ENCODE data around the gene GAGE10. TPM values are rescaled to one million over a fixed set of nuclear protein-coding genes. Genes with fewer than 3 reads are reported as not detected.
"Not testable (repeated sequence)": the region's sequence is repeated elsewhere in the genome, so short reads cannot be mapped to it uniquely, and the experiment has no call there.

GAGE10 gene
- total RNA-seq, 1 experiment from 2014 or later, result not detected

DNA sequence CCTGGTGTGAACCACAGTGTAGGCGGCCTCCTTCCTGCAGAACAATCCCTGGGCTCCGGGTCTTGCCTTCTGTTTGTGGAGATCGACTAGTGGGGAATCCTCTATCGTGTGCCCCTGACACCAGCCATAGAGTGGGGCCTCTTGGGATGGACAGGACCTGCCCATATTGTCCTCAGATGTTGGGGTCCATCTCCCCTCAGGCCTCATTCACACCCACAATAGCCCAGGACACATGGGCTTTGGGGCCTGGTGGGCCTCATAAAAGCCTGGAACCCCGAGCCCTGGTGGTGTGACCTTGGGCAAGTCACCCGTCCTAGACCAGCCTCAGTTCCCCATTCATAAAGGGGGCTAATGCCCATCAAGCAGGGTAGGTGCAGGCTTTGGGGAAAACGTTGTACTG, 13.2 kb upstream of the GAGE10 start:
- Mint-ChIP-seq H3K4me1 (ENCODE audit: low read depth, unreplicated experiment) (peaks cover 6% of the 10 kb centered on the region), H3K4me3 (ENCODE audit: unreplicated experiment) (no peak overlapping the region), H3K9me3 (ENCODE audit: unreplicated experiment) (no peaks in the 10 kb centered on the region), H3K36me3 (ENCODE audit: insufficient read depth, unreplicated experiment) (no peaks in the 10 kb centered on the region), H3K27ac (ENCODE audit: unreplicated experiment) (no peak overlapping the region), H3K27me3 (ENCODE audit: insufficient read depth, unreplicated experiment) (no peaks in the 10 kb centered on the region)
- H3K27me3 ChIP-seq (replicated peaks; ENCODE audit: control insufficient read depth, insufficient read depth, low read length), result no peaks in the 10 kb centered on the region
- ChIA-PET POLR2A (no interaction called here), CTCF (no interaction called here)
- H3K9me3 ChIP-seq, result no peaks in the 10 kb centered on the region
- no peak overlapping the region for H3K4me3 ChIP-seq (ENCODE audit: low read depth, low read length)
- intact Hi-C loops (cut with micrococcal nuclease; ENCODE audit: unreplicated experiment), result loop anchor here (10.0 kb wide), 1 partner anchor 465 kb away; no protein-coding TSS in a partner anchor
- H3K36me3 ChIP-seq (ENCODE audit: control insufficient read depth, insufficient read depth, low read length), result no peaks in the 10 kb centered on the region
- no peaks in the 10 kb centered on the region for H3K4me1 ChIP-seq
- TF ChIP-seq CTCF (IDR thresholded peaks at IDR 0.05; ENCODE audit: insufficient read depth in 1 of 2, low read depth in 1 of 2, low read length in 1 of 2, severe bottlenecking in 1 of 2, unreplicated experiment in 1 of 2), result no peak
- BruUV-seq (replicated peaks), result no TSS peak
- no peak for DNase-seq

DNA sequence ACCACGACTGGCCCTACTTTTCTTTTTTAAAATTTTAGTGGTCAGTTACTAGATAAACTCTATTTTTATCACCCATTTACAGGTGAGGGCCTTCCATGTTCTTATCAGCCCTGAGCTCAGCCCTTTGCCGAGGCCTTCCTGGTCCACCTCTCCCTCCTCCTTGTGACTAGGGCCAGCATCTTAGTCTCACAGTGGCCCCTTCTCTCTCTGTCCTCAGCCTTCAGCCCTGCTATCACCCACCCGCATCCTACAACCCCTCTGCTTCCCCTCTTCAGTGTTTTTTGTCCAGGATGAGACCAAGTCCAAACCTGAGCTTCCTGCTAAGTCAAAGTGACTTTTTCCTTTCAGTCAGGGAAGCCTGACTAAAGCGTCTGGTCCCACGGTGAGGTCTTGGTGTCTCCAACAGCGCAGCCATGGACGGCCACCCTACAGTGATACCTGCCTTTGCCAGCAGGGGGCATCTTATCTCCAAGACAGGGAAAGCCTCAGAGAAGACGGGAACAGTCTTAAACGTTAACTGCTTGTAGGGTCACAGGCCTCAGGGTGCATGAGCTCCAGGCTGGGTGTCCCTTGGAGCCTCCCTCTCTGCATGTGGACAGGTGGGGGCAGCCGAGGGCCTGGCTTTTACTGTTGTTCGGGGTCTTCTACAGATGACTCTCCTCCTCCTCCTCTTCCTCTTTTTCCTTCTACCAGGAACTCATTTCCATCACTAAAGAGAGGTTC, 11.7 kb upstream of the GAGE10 start:
- H3K27ac Mint-ChIP-seq (ENCODE audit: unreplicated experiment), result no peak overlapping the region
- no peaks in the 10 kb centered on the region for H3K36me3 Mint-ChIP-seq (ENCODE audit: insufficient read depth, unreplicated experiment)
- Histone ChIP-seq H3K27me3 (replicated peaks; ENCODE audit: control insufficient read depth, insufficient read depth, low read length) (no peaks in the 10 kb centered on the region), H3K4me3 (ENCODE audit: low read depth, low read length) (no peak overlapping the region), H3K4me1 (no peaks in the 10 kb centered on the region), H3K9me3 (no peaks in the 10 kb centered on the region), H3K36me3 (ENCODE audit: control insufficient read depth, insufficient read depth, low read length) (no peaks in the 10 kb centered on the region)
- peak; percentile 52 to 54 for TF ChIP-seq CTCF (IDR thresholded peaks at IDR 0.05; ENCODE audit: insufficient read depth in 1 of 2, low read depth in 1 of 2, low read length in 1 of 2, severe bottlenecking in 1 of 2, unreplicated experiment in 1 of 2)
- POLR2A ChIA-PET, result no interaction called here
- no peaks in the 10 kb centered on the region for H3K9me3 Mint-ChIP-seq (ENCODE audit: unreplicated experiment)
- peak; percentile 51 to 68 for DNase-seq
- peaks cover 6% of the 10 kb centered on the region for H3K4me1 Mint-ChIP-seq (ENCODE audit: low read depth, unreplicated experiment)
- peaks cover 4% of the 10 kb centered on the region for H3K27me3 Mint-ChIP-seq (ENCODE audit: insufficient read depth, unreplicated experiment)
- BruUV-seq (replicated peaks), result no TSS peak
- CTCF ChIA-PET, result interaction anchor here (0.6 to 1.6 kb wide), 5 partner anchors 11 to 551 kb away, joined by 3 to 6 read pairs (median 5); no protein-coding TSS in a partner anchor
- no peak overlapping the region for H3K4me3 Mint-ChIP-seq (ENCODE audit: unreplicated experiment)
- intact Hi-C loops (cut with micrococcal nuclease; ENCODE audit: unreplicated experiment), result loop anchor here (1.0 to 10.0 kb wide), 2 partner anchors 463 to 547 kb away; no protein-coding TSS in a partner anchor

DNA sequence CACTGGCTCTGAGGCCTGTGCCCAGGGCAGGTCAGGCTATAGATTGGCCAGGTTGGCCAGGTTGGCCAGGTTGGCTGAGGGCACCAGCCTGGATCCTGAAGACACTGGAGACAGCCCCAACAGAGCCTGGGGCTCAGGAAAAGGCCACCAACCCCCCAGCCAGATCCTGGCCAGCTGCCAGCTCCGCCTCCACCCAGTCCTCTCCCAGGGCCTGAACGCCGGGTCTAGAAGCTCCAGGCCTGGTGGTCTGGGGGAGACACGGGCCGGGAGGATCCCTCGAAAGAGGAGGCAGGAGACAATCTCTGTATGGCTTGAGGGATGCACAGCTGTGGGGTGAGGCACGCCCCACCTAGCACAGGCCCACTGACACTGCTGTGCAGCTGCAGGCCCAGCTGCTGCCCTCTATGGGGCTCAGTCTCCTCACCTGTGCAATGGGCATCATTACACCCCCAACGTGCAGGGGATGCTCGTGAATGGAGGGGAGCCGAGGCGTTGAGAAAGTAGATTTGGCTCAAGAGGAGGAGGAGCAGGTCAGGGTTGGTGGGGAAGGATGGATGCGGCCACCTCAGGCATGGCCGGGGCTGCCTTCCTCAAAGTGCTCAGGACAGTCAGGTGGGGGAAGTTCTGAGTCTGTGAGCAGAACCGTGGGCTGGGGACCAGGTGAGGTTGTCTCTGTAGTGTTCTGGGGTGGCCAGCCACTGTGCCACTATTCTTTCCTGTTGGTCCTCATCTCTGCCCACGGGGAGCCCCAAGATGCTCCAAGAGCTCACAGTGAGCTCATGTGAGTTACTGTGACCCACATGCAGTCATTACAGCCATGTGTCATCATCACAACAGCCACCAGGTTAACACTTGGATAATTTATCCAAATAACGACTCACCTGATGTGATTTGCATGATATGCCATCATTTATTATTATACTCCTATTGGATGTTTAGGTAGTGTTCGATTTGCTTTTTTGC, 10.8 kb upstream of the GAGE10 start:
- peaks cover 4% of the 10 kb centered on the region for H3K27me3 Mint-ChIP-seq (ENCODE audit: insufficient read depth, unreplicated experiment)
- intact Hi-C loops (cut with micrococcal nuclease; ENCODE audit: unreplicated experiment), result loop anchor here (1.0 to 10.0 kb wide), 2 partner anchors 462 to 546 kb away; no protein-coding TSS in a partner anchor
- BruUV-seq (replicated peaks), result no TSS peak

DNA sequence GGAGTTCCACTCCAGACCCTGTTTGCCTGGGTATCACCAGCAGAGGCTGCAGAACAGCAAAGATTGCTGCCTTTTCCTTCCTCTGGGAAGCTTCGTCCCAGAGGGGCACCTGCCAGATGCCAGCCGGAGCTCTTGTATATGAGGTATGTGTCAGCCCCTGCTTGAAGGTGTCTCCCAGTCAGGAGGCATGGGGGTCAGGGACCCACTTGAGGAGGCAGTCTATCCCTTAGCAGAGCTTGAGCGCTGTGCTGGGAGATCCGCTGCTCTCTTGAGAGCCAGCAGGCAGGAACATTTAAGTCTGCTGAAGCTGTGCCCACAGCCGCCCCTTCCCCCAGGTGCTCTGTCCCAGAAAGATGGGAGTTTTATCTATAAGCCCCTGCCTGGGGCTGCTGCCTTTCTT, 4.2 kb upstream of the GAGE10 start:
- H3K4me3 Mint-ChIP-seq (ENCODE audit: unreplicated experiment); H3K4me3 ChIP-seq (ENCODE audit: low read depth, low read length); DNase-seq; H3K27ac Mint-ChIP-seq (ENCODE audit: unreplicated experiment); H3K9me3 Mint-ChIP-seq (ENCODE audit: unreplicated experiment); H3K4me1 Mint-ChIP-seq (ENCODE audit: low read depth, unreplicated experiment); H3K27me3 ChIP-seq (replicated peaks; ENCODE audit: control insufficient read depth, insufficient read depth, low read length); CTCF ChIA-PET; H3K9me3 ChIP-seq; H3K27me3 Mint-ChIP-seq (ENCODE audit: insufficient read depth, unreplicated experiment); H3K36me3 Mint-ChIP-seq (ENCODE audit: insufficient read depth, unreplicated experiment); H3K4me1 ChIP-seq; H3K36me3 ChIP-seq (ENCODE audit: control insufficient read depth, insufficient read depth, low read length); POLR2A ChIA-PET; BruUV-seq (replicated peaks): not testable (repeated sequence)
- intact Hi-C loops (cut with micrococcal nuclease; ENCODE audit: unreplicated experiment), result loop anchor here (10.0 kb wide), 1 partner anchor 456 kb away; no protein-coding TSS in a partner anchor

More for the DNA sequence above, 10.8 kb upstream of the GAGE10 start:
- no peak for TF ChIP-seq CTCF (IDR thresholded peaks at IDR 0.05; ENCODE audit: insufficient read depth in 1 of 2, low read depth in 1 of 2, low read length in 1 of 2, severe bottlenecking in 1 of 2, unreplicated experiment in 1 of 2)
- POLR2A ChIA-PET, result no interaction called here
- H3K4me1 ChIP-seq, result no peaks in the 10 kb centered on the region
- H3K4me3 Mint-ChIP-seq (ENCODE audit: unreplicated experiment), result no peak overlapping the region
- DNase-seq, result no peak
- no peaks in the 10 kb centered on the region for H3K9me3 ChIP-seq
- CTCF ChIA-PET, result interaction anchor here (1.0 to 1.6 kb wide), 4 partner anchors 345 to 550 kb away, joined by 3 to 6 read pairs (median 4); no protein-coding TSS in a partner anchor
- H3K36me3 ChIP-seq (ENCODE audit: control insufficient read depth, insufficient read depth, low read length), result no peaks in the 10 kb centered on the region
- no peak overlapping the region for H3K27ac Mint-ChIP-seq (ENCODE audit: unreplicated experiment)
- H3K4me1 Mint-ChIP-seq (ENCODE audit: low read depth, unreplicated experiment), result peaks cover 6% of the 10 kb centered on the region
- no peaks in the 10 kb centered on the region for H3K9me3 Mint-ChIP-seq (ENCODE audit: unreplicated experiment)
- H3K27me3 ChIP-seq (replicated peaks; ENCODE audit: control insufficient read depth, insufficient read depth, low read length), result no peaks in the 10 kb centered on the region
- H3K36me3 Mint-ChIP-seq (ENCODE audit: insufficient read depth, unreplicated experiment), result no peaks in the 10 kb centered on the region
- H3K4me3 ChIP-seq (ENCODE audit: low read depth, low read length), result no peak overlapping the region
